GM18909 (cell line): ENCODE data around the gene ARSK.
A peak's percentile ranks its signal among the peaks of the same experiment; 100 is the strongest.

Source experiments
- ATAC-seq: cut with Tn5 transposase; IDR thresholded peaks from one replicate; pipeline ENCODE4 v1.9.1; 2021; ENCODE audit warnings: mild to moderate bottlenecking; ENCODE audit not compliant: unreplicated experiment, poor library complexity

Gene ARSK

DNA sequence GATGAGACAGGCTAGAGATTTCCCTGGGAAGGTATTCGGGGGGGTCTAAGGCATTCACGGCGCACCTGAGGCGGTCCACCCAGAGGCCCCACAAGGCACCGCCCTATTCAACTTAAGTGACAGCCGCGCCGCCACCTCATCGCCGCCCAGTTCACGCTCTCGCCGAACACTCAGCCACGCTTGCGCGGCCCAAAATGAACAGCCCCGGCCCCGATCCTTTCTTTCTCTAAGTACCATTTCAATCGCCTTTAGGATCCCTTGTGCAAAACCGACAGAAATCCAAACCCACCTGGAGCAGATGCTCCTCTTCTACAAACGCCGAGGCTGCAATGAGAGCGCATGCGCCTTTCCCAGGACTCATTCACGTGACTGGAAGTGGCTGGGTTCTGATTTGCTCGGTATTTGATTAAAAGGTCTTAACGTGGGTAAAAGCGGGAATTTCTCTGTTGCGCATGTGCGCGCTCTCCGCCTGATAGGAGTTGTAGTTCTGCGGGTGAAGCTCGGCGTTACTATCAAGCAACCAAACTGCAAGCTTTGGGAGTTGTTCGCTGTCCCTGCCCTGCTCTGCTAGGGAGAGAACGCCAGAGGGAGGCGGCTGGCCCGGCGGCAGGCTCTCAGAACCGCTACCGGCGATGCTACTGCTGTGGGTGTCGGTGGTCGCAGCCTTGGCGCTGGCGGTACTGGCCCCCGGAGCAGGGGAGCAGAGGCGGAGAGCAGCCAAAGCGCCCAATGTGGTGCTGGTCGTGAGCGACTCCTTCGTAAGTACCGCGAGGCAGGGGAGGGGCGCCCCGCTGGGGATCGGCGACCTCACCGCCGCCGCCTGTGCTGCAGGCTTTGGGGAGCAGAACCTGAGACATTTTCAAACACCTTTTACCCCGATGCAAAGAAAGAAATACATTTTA lies at the start of gene ARSK, which contains the start of gene SKIC3:
Gene ARSK, plus strand, starts transcription at position 455 of the 902 bp plus-strand sequence. Its CDS starts 178 bp downstream, at position 633.
Gene SKIC3, minus strand, starts transcription at position 331 of the 902 bp plus-strand sequence. CDS start 7,827 bp downstream, outside the sequence.
- peak; percentile 89 for ATAC-seq

DNA sequence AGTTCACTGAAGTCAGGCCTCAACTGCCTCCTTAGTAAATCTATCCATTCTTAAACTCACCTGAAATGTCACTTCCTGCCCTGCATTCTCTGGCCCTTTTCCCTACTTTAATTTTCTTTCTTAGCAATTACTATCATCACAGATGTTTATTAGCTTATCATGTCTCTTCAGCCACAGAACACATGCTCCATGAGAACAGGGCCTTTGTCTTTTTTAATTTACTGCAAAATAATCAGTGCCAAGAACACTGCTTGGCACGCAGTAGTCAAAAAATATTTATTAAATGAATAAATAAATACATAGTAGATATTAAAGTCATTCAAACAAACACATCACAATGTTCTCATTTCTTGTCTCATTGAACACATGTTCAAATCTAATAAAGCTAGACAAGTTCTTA lies 46.4 kb upstream of the ARSK start:
- ATAC-seq = no peak

GRCh38 chr5:95511606-95512005 lies 43.3 kb upstream of the ARSK start:
- no peak for ATAC-seq

DNA sequence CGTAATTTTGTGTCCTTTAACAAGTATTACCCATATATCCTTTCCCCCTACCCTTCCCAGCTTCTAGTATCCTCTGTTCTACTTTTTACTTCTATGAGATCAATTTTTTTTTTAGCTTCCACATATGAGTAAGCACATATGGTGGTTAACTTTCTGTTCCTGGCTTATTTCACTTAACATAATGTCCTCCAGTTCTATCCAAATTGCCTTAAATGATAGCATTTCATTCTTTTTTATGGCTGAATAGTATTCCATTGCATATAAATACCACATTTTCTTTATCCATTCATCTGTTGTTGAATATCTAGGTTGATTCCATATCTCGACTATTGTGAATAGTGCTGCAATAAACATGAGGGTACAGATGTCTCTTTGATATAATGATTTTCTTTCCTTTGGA lies 36.5 kb upstream of the ARSK start:
- no peak for ATAC-seq

- no peak for ATAC-seq
Measured at GRCh38 chr5:95519151-95519550, 35.8 kb upstream of the ARSK start.

- ATAC-seq = no peak
Measured at GRCh38 chr5:95519681-95520080, 35.2 kb upstream of the ARSK start.

GRCh38 chr5:95520206-95520605 lies 34.7 kb upstream of the ARSK start:
- no peak for ATAC-seq

DNA sequence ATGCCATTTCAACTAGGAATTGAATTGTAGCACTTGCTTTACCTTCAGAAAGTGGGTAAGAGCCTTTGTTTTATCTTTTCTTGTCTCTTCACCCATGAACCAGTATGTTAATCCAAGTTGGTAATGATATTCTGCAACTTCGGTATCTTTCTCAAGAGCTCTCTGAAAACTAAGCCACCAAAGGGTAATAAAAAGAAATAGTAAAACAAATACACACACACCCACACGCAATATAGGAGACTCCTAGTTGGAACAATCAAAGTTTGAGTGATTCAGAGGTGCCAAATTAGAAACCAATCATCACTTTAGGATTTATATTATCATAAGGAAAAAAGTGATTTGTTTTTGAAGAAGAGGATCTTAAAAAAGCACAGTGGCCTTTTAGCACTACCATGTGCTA lies 30.5 kb upstream of the ARSK start:
- no peak for ATAC-seq

DNA sequence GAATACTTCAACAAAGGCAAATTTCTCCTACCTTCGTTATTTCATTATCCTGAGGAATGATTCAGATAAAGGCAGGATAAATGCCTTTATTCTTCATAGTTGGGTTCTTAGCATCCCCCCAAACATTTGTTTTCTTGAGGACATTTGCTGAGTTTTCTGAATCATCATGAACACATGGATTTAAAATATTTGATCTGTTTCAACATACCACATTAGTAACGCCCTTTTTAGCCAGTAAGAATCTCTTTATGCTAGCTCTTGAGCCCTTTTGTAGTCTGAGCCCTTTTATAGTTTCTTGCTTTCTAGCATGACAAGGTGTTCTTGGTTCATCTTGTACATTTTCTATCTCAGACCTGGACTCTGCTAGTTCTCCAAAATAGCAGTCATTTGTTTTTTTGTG lies 28.0 kb upstream of the ARSK start:
- ATAC-seq = no peak

- no peak for ATAC-seq
Measured at GRCh38 chr5:95528565-95528964, 26.3 kb upstream of the ARSK start.

- no peak for ATAC-seq
Measured at GRCh38 chr5:95530416-95530815, 24.5 kb upstream of the ARSK start.

DNA sequence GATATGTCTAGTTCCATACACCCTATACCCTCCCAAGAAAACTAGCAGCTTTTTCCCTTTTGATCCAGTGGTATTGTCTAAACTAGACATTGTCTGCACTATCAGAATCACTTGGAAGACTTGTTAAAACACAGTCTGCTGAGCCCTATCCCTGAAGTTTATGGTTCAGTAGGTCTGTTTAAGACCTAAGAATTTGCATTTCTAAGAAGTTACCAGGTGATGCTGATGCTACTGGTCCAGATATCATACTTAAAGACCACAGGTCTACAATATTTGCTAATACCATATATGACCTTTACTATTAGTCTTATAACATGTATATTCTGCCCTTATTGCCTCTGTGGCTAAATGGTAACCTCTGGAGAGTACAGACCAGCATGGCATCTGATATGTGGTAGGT lies 23.4 kb upstream of the ARSK start:
- ATAC-seq = no peak

DNA sequence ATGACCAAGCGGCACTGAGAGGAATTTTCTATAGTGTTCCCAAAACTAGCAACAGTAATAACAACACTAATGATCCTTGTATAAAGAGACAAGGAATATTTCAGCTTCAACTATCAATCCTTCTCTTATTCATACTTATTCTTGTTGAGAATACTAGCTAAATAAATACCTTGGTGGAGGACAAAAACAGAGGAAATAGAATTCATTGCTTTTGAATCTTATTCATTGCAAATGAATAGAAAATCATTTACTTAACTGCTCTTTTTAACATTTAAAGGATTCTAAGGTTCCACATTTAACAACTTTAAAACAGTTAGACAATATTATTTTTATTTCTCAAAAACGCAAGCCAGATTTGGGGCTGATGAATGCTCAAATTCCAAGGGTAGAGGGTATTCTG lies 22.5 kb upstream of the ARSK start:
- ATAC-seq = no peak

- no peak for ATAC-seq
Measured at GRCh38 chr5:95533106-95533505, 21.8 kb upstream of the ARSK start.

DNA sequence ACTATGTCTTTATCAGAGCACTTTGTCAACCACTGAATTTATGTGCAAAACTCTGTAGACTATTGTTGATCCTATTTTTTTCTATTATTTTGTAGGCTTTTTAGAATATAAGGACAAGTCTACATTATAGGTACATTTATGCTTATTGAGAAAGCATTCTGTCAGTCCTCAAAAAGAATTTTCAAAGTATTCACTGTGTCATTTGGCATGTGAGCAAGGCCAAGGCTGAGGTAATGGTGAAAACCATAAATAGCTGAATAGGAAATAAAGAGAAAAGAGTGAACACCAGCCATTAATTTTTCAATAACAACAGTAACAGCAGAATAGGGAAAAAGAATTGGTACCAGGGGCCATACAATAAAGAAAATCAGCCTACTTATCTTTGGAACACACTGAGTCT lies 21.1 kb upstream of the ARSK start:
- ATAC-seq = no peak

- ATAC-seq = no peak
Measured at GRCh38 chr5:95537501-95537900, 17.4 kb upstream of the ARSK start.

DNA sequence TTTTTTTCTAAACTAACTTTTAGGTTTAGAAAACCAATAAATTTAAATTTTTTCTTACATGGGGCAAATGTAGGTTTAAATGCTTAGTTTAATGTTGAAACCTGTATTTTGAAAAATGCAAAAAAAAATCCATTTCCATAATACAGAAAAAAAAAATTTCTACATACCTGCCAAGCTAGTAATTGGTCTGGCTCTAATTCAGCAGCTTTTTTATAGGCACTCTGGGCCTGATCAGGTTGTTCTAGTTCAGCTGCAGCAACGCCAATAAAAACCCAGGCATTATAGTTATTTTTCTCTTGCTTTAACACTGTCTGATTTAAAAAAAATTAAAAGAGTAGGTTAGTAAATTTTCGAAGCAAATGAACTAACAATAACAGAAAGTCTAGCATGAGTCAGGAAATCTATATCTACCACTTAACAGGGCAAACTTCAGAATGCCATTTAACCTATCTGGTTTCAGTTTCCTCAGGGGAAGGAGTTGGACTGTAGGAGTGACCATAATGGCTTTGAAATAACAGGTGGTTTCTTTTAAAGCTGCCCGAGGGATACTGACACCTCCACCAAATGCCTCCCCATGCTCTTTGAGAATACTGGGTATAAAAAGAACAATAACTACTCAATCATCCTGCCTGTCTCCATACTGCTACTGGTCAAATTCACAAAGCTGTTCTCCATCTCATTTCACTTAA lies 11.7 kb upstream of the ARSK start:
- ATAC-seq = peak; percentile 70

DNA sequence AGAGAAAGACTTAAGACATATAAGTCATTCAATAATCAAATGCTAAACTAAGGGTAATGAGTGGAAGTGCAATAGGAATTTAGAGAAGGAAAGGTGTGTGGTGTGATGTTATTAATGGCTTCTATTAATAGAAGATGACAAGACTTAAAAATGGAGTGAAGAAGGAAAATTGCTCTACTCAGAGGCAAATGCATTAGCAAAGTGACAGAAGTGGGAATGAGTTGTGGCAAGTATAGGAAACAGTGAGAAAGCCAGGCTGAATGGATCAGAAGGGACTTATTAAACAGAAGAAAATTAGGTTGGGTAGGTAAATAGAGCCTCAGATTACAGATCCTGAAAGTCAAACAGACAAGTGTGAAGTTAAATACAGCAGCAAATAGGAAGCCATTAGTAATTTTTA lies 5.9 kb upstream of the ARSK start:
- ATAC-seq = no peak

GRCh38 chr5:95554331-95554646 lies 612 bp upstream of the ARSK start:
- peak; percentile 33 for ATAC-seq

GRCh38 chr5:95555553-95555952 lies 652 bp downstream of the ARSK start:
- no peak for ATAC-seq

DNA sequence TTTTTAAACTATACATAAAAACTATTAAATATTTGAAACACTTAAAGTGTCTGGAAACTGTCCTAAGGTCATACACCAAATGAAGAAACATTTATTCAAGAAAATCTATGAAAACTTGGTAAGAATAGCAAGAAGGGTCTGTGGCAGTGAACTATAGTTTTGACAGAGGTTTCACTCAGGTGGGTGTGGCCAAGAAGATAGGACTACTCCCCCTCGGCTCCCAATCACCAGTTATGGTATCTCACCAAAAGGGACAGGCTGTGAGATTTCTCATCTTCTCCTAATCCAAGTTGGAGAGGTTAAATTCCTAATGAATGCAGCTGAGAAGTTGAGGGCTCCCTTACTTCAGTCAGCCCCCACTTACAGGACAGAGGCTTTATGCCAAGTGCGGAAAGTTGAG lies 2.9 kb downstream of the ARSK start:
- ATAC-seq = no peak

DNA sequence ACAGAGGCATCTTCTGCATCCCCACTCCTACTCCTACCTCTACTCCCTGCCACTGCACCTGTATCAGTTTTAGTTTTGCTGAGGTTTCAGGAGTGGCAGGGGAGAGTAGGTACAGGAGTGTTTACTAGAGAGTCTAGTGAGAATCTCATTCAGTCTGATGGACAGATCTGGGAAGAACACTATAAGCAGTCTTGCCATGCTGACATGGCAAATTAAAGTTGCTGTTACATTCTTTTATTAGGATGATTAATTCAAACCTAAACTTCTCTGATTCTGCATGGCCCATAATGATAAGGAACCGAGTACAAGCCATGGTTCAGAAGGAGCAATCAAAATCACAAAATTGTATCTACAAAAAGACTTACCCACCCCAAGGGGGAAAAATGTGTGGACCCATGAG lies 7.4 kb downstream of the ARSK start:
- no peak for ATAC-seq
